Inflammatory macrophage (primary cell): ENCODE results near the gene PRR5L.
A peak's percentile ranks its signal among the peaks of the same experiment; 100 is the strongest.

ENCODE experiments used
- DNase-seq, 2 donors: peaks; one replicate each; pipeline ENCODE4 v3.0.0-alpha.2; 2020 to 2022

Gene PRR5L

DNA sequence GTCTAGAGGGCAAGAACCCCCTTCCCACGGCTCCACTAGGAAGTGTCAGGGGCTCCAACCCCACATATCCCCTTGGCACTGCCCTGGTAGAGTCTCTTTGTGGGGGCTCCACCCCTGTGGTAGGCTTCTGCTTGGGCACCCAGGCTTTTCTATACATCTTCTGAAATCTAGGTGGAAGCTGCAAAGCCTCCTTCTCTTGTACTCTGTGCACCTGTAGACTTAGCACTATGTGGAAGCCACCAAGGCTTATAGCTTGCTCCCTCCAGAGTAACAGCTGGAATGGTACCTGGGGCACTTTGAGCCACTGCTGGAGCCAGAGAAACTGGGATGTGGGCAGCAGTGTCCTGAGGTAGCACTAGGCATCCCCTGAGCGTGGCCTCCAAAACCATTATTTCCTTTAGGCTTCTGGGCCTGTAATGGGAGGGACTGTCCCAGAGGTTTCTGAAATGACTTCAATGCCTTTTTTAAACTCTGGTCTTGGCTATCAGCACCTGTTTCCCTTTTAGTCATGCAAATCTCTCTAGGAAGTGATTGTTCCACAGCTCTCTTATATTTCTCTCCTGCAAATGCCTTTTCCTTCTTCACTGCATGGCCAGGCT lies 145.6 kb downstream of the PRR5L start:
- DNase-seq = no peak

DNA sequence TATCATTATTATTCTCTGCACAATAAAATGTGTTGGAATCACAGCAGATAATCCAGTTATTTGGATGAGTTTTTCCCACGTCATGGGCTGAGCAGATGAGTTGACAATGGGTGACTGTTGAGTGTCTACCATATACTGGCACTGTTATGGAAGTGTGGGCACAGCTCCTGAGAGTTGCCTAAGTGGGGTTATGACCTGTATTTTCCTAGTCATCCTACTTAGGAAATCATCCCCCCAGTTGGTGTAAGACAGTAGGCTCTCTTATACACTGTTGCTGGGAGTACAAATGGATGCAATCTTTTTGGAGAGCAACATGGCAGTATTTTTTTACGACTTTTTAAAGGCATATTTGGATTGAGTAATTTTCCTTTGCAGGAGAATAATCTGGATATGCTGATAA lies 147.6 kb downstream of the PRR5L start:
- peak; percentile 61 to 62 for DNase-seq

DNA sequence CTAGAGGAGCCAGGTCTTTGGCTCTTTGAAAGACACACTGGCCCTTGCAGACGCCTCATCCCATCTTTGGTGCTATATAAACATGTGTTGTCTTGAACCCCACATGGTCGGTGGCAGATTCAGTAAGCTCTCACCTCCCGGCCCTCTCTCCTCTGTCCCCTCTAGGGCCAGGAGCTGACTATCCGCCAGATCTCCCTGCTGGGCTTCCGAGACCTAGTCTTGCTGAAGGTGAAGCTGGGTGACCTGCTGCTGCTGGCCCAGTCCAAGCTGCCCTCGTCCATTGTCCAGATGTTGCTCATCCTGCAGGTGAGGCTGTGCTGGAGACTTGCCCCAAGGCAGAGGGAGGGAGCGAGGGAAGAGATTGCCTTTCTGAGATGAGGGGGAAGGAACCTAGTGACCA lies 150.0 kb downstream of the PRR5L start:
- DNase-seq = no peak

DNA sequence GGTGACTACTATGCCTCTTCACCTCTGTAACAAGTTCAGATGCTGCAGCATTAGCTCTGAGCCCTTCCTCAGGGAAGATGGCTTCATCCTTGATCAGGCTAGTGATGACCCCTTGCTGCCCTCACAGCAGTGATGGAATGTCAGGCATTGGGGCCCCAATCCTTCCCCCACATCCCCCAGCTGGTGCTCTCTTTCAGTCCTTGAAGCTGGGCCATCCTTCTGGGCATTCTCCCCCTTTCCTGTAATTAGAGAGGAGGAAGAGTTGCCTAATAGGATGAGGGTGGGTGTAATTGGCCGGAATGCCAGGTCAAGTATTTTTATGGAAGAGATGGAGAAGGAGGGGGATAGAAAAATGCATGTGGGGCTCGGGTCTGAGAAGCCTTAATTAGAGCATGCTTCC lies 151.4 kb downstream of the PRR5L start:
- DNase-seq = no peak

DNA sequence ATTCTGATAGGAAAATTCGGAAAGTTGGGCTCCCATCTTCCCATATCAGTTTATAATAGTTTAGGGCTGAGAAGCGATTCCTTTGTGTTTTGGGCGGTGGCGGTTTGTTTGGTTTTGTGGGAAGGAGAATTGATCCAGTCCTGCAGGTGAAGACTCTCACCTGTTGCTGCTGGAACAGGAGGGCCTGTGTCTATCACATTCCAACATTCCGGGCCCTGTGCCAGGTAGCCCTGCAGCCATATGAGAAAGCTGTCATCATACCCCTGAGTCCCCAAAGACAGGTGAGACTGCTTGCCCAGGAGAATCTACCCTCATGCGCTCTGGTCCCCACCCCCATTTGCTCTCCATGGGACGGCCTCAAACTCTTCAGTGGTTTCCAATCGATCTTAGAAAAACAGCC lies 151.9 kb downstream of the PRR5L start:
- no peak for DNase-seq

DNA sequence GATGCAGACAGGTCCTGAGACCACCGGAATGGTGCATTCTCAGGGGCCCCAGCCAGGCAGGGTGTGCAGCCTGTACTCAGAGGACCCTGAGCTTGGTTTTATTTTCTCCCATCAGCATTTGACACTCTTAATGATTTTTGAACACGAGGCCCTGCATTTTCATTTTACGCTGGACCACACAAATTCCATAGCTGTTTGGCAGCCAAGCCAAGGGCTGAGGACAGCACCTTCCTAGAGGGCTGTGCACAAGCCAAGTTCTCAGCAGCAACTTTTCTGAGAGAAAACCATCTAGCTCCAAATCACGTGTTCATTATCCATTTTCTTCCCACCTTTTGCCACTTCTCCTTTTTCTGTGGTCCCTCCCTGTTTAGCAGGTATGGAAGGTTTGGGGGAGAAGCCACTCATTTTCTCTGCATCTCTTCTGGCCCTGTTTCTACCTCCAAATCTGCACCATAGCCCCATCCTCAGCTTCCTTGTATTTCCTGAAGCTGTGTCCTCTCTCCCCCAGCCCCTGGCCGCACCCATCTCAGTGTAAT lies 153.5 kb downstream of the PRR5L start:
- no peak for DNase-seq

DNA sequence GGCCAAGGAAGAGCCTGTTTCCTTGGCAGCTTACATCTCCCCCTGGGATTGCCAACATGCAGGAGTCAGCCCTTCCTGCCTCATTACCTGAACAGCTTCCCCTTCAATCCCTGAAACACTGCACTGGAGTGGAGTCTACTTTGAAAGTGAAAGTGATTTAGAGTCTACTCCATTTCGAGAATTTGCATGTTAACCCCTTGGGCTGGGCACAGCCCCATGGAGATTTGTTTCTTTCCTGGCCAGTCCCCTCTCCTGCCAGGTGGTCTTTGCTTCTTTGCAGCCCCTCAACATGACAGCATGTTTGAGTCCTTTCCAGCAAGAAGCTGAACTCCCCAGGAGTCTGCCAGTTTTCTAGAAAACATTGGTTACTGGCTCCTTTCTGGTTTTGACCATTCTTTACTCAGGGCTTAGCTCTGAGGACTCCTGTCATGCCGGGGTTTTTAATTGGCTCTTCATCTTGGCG lies 154.1 kb downstream of the PRR5L start:
- DNase-seq = no peak

DNA sequence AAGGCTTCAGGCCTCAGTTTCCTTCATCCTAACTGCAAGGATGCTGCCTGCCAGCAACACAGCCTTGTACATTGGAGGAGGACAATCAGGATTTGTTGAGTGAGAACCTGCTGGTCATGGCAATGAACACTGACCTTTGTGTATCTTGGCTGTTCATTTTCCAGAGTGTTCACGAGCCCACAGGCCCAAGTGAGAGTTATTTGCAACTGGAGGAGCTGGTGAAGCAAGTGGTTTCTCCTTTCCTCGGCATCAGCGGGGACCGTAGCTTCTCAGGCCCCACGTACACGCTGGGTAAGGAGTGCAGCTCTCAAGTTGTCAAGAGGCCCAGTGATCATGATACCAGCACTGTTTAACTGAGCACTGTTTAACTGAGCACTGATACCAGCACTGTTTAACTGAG lies 155.0 kb downstream of the PRR5L start:
- no peak for DNase-seq

DNA sequence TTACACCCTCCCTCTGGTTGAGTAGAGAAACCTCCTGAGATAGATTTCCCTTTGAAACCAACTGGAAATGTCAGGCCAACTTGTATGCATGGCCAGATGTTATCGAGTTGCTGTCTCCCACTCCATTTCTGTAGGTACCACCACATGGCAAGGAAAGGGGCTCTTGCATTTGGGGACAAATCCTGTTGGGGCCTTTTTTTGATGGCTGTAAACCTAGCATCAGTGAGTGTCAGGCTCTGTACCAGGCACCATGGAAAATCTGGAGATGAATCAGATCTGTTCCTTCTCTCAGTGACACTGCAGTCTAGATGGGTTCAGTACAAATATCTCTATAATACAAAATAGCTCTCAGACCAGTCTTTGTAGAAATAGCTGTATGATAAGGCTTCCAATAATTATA lies 155.6 kb downstream of the PRR5L start:
- no peak for DNase-seq

DNA sequence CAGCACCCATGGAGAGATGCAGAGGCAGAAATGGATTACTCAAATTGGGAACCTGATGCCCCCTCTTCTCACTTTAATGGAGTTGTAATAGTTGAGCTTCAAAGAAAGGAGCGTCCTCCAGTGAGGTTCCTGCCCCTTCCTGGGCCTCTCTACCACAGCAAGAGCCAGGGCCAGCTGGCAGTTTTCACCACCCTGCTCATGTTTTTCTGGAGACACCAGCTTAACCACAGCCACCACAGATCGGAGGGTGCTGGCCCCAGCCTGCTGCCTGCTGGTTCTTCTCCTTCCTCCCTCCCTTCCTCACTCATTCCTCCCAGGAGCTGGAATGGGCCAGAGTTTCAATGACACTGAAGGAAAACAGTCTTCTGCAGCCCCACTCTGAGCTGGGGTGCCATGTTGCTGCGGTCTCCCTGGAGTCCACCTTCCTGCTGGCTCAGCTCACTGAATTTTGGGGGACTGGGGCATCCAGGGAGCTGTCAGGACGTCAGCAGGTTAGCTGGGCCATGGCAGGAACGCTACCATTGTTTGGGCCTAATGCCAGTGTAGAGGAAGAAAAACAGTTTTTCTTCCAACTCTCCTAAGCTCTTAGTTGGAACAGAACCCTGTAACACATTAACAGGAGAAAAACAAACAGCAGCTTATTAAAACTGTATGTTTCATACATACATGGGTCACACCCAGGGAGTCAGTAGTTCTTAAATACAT lies 156.3 kb downstream of the PRR5L start:
- DNase-seq = no peak

DNA sequence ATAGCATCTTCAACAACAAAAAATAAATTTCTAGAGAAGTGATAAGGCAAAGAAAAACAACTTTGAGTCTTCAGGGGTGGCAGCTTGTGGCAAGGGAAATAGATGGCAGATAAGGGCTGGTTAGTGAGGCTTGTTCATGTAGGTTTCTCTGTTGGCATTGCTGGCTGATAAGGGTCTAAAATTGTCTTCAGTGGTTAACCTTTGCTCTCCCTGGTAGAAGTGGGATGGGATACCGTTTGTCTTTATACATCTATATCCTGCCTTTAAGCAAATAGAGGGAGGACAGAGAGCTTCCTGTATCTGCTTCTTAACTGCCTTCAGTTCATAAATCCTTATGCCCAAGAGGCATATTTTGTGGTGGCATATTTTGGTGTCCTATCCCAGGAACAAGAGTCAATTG lies 156.9 kb downstream of the PRR5L start:
- DNase-seq = no peak

DNA sequence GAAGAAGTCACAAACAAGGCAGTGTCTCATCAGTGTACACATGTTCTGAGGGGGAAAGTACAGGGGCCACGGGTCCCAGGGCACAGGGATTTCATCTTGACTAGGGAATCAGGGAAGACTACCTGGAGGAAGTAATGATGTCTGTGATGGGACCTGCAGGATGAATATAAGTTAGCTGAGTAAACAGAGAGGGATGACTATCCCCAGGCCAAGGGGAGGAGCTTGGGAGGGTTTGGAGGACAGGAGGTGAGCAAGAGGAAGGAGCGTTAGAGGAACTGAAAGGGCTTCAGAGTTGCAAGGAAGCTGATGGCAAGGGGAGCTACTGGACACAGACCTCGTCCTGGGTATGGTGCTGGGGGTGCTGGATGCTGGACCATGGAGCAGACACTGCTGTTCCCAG lies 157.6 kb downstream of the PRR5L start:
- DNase-seq = peak; percentile 53 to 60

DNA sequence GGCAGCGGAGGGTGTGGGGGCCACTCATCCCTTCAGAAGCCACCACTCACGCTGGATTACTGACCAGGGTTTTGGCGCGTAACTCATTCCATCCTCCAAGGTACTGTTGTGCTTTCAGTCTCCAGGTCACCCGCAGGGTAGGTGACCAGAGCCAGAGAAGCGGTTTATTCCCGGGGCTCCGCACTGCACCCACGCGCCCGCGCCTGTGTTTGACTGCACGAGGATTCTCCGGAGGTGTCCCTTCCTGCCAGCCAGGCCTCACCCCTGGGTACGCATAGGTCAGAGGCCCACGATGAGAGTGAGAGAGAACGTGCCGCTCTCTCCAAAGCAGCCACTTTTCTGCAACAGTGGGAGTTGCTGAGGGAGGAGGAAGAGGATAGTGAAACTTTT lies 158.5 kb downstream of the PRR5L start:
- DNase-seq = no peak

DNA sequence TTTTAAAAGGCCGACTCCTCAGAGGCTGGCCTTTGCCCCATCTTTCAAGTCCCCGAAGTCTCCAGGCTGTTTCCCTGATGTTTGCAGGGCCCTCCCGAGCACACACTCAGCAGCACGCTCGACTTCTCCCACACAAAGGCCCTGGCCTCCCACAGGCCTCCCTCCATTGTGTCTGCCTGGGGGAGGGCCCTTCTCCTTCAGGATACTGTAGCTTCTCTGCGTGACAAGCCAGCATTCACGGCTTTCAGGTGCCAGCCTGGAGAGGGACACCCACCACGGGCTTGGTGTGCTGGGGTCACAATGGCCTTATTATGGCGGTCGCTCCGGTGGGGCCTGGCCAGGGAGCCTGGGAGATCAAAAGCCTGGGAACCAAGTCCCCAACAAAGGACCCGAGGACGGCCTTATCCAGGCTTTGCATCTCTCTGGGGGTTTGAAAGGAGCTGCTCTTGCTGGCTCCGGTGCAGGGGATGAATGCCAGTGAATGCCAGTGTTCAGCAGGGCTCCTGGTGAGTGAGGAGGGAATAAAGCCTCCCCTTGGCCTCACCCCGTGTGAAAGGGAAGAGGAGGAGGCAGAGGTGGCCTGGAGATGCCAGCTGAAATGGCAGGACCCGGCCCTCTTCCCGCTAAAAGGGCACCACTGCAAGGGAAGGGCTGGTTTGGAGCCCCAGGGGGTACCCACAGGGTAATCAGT lies 159.0 kb downstream of the PRR5L start:
- peak in 1 of 2 donors; percentile 21 for DNase-seq

DNA sequence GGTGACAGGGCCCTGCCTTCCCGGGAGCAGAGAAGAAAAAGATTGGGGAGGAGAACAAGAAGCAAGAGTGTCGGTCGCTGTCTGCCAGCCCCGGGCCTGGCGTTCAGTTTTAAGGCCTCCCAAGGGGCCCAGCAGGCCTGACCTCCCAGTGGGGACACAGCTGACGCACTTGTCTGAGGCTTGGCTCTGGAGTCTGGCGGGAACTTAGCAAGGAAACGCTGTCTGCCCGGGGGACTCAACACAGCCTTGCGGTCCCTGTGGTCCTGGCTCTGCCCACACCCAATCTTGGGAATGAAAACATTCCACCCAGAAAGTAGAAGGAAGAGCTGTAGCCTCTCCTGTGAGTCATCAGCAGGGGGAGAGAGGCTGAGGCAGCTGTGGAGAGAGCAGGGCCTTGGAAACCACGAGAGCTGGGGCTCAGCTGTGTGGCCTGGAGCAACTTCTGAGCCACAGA lies 159.6 kb downstream of the PRR5L start:
- DNase-seq = peak in 1 of 2 donors; percentile 37

DNA sequence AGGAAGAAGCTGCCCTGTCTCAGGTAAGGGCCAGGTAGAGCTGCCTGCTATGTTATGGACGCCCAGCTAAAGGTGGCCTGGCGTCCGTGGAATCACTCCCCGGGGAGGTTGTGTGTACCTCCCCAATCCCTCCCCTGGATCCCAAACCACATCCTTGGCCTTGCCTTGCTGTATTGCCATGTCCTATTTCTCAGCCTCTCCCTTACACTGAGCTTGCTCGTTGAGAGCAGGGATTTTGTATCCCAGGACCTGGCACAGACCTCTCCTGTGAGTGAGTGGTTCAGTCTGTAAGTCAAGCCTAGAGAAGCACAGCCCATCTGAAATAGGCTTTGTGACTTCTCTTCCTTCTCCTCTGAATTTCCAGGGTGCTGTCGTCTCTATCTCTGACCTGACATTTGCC lies 160.1 kb downstream of the PRR5L start:
- no peak for DNase-seq

DNA sequence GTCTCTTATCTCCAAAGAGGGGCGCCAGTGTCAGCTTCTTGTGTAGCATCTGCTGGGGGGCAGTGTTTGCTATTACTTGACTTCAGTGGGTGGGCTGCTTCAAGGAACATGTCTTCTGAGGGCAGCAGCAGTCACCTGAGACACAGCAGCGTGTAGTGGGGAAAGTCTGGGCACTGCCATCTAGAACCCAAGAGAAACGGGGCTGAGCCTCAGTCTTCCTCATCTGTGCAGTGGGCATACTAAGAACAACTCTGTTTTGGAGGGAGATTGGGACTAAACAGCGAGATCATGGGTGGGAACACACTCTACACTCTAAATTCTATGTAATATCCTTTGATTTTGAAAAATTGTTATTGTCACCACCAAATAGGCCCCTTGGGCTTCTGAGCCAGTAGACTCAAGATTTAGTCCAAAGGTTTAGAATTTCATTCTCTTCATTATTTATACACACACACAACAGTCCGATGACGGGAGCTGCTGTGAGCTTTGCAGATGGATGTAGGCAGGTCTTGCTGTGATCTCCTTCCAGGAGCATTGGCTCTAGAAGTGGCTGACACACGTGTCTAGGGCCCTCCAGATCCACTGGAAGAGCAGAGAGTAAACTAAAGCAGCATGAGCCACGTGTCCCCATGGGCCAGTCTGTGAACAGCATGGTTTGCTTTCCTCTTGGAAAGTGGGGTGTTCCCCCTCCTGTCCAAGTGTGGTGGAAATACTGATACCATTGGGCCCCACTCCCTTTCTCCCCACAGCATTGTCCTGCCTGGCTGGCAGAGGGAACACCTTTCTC lies 162.2 kb downstream of the PRR5L start:
- no peak for DNase-seq

DNA sequence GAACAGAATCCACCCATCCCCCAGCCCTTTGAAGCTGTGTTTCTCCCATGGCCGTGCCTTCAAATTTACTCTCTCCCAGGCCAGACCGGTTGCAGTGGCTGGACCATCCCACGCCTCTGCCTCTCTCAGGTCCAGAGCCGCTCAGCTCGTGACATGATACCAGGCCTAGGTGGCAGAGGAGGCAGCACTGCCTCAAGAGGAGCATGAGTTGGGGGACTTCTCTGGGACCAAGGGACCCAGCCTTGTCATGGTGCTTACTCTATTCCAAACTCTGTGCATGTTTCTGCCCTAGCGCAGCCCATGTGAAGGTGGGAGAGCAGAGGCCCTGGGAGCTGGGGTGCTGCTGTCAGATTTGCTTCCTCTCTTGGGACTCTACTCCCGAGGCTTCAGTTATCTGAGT lies 163.0 kb downstream of the PRR5L start:
- no peak for DNase-seq

DNA sequence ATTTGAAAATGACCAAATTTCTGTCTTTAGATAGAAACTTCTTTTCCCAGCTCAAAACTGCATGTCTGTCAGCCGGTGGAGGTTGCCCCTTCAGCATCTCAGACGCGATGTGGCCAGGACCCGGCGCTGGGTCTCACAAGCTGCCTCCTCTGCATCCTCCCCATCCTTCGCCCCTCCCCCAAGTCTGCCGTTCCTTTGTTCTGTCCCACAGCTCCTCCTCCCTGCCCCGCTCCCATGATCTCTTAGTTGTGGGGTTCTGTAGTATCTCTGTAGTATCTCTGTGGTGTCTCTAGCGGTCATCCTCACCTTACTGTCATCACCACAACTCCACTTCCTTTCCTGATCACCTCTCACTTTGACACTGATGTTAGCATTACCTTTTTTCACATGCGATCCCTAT lies 164.1 kb downstream of the PRR5L start:
- DNase-seq = no peak

DNA sequence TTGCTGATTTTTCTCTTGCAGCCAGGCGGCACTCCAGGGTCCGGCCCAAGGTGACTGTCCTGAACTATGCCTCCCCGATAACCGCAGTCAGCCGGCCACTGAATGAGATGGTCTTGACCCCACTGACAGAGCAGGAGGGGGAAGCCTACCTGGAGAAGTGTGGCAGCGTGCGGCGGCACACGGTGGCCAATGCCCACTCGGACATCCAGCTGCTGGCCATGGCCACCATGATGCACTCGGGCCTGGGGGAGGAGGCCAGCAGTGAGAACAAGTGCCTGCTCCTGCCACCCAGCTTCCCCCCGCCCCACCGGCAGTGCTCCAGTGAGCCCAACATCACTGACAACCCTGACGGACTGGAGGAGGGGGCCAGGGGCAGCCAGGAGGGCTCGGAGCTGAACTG lies 166.2 kb downstream of the PRR5L start:
- DNase-seq = no peak

DNA sequence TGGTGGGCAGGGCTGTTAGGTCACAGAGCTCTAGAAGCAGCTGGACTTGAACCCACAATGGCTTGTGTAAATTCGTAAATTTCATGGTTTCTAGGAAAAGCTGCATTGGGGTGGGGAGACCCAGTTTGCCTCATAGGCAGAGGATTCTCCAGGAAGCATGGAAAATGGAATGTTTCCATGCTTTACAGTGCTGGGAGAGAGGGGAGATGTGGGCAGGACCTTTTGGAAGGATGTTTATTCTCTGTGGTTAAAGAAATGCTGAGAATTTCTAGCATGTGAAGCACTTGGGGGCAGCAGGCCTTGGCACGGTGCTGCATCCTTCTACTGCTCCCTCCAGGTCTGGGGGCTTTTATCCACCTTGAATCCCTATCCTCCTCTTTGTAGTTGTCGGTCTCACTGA lies 167.7 kb downstream of the PRR5L start:
- DNase-seq = no peak

DNA sequence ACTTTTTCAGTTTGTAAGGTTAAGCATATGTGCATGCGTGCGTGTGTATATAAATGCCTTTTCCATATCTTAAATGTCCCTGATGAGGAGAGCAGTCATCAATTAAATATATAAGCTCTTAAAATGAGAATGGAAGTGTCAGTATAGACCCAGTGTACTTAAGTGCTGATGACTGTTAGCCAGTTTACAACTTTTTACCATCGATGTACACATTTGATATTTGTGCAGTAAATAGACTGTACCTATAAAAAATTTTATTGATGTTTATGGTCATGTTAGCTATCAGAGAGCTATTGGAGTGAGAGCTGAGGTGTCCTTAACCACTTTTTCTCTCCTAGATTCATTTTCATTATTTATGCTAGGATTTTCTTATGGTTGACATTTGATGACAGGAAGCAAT lies 168.6 kb downstream of the PRR5L start:
- DNase-seq = no peak
